GM18519 (cell line): ENCODE data around the gene FADD.
"Not testable (repeated sequence)": the region's sequence is repeated elsewhere in the genome, so short reads cannot be mapped to it uniquely, and the experiment has no call there.

ENCODE experiments used
- ATAC-seq: cut with Tn5 transposase; IDR thresholded peaks from one replicate; pipeline ENCODE4 v1.9.1; 2021; ENCODE audit warnings: mild to moderate bottlenecking, moderate library complexity; ENCODE audit not compliant: unreplicated experiment, low FRiP score

The FADD gene

DNA sequence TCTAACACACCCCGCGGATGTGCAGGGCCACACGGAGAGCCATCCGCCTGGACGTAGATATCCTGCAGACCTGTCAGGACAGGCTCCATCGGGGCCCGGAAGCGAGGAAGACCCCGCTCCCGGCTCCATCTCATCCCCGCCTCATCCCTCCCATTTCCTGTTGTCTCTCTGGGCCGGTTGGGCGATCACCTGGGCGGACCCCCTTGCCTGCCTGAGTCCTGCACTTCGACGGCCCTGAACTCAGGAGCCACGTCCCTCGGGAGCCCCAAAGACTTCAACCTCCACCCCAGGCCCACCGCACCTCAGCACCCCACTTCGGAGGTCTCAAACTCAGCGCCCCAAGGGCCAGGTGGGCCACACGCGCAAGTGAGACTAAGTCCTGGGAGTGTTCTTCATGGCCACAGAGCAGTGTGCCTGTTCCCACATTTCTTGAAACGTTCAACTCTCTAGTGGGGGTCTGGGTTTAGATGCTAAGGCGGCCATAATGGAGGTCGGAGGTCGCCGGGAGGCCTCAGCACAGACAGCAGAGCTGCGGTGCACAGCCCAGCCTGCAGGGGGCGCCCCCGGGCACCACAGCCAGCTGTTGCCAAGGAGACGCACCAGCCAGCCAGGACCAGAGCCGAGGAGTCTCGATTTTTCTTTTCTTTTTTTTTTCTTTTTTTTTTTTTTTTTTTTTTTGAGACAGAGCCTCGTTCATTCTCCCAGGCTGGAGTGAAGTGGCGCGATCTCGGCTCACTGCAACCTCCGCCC, 26.0 kb upstream of the FADD start:
- ATAC-seq, result no peak

DNA sequence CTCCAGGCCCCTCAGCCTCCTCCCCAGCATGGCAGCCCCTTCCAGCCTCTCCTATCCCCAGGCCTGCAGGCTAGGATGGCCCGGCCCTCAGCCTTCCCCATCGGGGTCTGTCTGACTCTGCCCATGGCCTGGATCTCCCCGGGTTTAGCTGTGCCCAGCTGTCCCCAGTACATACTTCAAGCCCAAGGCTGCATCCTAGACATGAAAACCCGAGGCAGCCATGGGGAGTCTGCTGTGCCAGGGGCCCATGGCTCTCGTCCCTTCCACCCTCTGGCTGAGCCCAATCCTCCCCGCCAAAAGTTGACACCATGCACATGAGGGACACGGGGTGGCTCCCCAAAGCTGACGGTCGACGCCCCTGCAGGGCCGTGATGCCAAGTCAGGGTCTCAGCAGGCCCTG, 22.2 kb upstream of the FADD start:
- no peak for ATAC-seq

DNA sequence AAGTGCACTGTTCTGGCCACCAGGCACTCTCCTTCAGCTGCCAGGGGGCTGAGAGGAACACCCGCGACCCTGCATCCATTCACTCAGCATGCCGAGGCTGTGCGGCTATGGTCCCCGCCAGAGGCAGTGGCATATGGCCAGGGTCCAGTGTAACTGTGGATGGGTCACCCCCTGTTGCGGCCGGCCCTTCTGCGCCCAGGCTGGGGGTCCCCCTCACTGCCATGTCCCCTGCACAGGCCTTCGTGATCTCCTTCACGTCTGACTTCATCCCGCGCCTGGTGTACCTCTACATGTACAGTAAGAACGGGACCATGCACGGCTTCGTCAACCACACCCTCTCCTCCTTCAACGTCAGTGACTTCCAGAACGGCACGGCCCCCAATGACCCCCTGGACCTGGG, 20.8 kb upstream of the FADD start:
- no peak for ATAC-seq

DNA sequence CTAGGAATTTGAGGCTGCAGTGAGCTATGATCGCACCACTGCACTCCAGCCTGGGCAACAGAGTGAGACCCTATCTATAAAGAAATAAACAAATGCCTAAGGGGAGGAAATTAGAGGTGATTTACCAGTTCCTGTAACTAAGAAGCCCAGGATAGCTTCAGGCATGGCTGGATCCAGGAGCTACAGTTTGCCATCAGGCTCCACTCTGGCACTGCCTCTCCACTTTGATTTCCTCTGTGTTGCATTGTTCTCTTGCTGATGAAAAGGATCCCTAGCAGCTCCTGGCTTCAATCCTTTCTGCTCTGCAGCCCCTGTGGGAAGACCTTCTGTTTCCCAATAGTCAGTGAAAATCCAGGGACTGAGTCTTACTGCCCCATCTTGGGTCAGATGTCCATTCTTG, 20.1 kb upstream of the FADD start:
- no peak for ATAC-seq

DNA sequence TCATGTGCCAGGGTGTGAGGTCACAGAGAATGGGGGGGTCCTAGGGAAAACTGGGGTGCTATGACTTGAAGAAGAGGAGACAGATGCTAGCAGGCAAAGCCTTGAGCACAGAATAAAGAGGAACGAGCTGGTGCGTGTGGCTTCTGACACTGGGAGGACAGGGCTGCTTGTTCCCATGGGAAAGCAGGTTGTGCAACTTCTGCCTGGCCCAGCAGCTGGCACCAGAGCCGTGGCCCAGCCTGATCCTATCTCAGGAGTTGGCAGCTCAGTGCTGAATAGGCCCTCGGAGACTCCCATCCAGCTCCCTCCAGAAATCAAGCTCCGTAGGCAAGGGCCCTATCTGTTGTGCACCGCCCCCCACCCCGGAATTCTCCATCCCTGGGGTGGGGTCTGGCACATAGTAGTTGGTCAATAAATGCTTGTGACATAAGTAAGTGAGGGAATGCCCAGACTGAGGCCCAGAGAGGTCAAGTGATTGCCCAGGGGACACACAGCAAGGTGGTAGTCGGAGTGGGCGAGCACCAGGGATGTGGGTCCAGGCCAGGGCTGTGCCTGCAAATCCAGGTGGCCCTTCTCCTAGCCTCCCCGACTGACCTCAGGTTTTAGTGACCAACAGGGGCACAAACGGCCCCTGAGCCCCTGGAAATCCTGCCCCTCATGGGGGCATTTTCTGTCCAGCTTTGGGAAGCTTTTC, 19.5 kb upstream of the FADD start:
- ATAC-seq, result no peak

DNA sequence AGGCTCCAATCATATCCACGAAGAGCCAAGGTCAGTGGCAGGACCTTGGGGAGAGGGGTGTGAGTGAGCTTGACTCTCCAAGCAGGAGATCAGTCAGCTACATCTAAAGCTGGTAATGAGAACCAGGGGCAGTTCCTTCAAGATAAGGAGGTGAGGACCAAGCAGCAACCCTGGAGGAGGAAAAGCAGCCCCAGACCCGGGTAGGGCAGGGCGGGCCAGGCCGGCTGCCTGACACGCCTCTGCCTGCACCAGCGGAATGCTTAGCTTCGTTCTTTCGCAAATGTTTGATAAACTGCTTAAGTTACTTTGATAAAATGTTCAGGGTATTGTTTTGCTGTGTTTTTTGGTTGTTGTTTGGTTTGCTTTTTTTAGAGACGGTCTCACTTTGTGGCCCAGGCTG, 18.7 kb upstream of the FADD start:
- ATAC-seq, result no peak

DNA sequence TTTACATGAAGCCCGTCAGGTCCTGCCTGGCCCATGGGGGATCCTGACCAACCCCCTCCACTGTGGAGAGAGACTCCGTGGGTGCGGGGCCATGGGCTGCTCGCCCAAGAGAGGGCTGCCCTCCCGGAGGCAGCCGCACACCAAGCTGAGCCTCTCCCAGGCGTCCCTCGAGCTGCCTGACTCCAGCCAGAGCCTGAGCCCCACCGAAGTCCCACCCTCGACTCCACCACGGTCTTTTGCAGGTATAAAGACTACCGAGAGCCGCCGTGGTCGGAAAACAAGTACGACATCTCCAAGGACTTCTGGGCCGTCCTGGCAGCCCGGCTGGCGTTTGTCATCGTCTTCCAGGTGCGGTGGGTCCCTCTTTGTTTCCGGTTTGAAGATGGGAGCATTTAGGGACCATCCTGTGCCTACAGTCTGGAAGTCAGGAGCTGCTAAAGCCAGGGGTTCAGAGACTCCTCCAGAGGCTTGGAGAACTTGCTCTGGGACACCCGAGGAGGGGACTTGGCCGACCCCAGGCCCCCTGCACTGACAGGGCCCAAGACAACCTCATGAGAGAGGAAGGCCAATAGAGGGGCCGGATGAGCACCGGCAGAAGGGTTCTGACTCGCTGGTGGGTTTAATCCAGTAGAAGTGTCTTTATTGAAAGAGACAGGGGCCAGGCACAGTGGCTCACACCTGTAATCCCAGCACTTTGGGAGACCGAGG, 17.6 kb upstream of the FADD start:
- ATAC-seq, result no peak

DNA sequence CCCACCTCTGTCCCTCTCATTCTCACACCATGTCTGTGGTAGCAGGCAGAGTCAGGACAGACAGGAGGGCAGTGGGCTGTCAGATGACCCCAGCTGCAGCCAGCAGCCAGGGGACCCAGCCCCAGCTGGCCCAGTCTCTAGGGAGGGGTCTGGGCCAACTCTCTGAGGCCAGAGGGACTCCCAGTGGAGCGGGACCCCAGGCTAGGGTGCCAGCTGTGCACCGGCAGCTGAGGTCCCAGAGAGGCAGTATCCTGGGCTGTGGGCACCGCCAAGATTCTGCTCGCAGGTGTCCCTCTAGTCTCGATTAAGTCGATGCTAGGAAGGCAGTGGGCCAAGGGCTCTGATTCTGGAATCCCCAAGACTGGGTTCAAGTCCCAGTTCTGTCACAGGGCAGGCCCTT, 16.7 kb upstream of the FADD start:
- ATAC-seq, result no peak

DNA sequence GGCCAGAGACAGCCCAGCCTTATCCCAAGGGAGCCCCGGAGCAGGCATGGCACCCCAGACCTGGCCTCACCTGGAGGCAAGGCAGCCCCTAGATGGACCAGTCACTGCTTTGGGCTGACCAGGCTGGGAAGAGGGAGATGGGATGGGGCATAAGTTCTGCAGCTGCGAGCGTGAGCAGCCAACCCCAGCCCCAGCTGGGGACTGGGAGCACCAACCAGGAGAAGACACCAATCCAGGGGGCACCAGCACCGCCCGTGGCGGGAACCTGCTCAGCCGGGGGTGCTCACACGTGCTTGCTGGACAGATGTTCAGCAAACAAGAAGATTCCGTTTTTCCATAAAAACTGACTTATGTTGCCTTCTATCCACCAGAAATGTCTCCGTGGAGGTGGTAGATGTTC, 16.2 kb upstream of the FADD start:
- no peak for ATAC-seq

DNA sequence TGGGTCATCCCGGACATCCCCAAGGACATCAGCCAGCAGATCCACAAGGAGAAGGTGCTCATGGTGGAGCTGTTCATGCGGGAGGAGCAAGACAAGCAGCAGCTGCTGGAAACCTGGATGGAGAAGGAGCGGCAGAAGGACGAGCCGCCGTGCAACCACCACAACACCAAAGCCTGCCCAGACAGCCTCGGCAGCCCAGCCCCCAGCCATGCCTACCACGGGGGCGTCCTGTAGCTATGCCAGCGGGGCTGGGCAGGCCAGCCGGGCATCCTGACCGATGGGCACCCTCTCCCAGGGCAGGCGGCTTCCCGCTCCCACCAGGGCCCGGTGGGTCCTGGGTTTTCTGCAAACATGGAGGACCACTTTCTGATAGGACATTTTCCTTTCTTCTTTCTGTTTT, 15.3 kb upstream of the FADD start:
- ATAC-seq, result no peak

DNA sequence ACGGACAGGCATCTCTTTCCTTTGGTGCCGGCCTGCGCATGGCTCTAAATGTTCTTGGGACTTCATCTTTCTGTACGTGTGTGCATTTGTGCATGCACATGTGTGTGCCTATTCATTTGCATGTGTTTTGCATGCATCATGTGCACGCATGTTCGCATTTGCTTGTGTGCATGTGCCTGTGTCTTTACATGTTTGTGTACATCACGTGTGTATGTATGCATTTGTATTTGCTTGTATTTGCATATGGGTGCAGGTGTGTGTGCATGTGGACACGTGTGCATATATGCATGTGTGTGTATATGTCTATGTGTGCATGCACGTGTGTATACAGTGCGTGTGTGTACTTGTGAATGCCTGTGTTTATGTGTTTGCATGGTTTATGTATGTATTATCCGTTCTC, 13.5 kb upstream of the FADD start:
- no peak for ATAC-seq

DNA sequence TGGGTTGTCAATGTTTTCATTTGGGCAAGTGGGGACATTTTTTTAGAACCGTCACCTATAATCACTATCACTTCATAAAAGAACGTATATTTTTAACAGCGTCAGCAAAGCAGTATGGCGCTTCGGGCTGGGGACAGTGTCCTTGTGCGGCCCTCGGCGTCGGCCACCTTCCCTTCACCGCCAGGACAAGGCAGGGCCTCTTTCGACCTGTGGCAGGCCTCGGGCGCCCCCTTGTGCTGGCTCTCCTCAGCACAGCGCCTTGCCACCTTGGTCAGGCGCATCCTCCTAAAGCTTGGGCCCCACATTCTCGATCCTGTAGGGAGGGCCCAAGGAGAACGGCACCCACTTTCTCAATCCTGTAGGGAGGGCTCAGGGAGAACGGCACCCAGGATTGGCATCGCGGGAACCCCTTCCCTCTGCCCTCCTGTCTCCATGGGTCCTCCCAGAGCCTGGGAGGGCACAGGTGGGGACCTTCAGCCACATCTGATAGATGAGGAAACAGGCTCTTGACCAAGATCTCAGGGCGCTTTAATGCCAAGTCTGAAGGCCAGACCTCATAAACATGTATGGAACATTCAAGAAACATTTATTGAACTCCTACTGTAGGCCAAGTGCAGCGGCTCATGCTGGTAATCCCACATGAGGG, 11.5 kb upstream of the FADD start:
- no peak for ATAC-seq

DNA sequence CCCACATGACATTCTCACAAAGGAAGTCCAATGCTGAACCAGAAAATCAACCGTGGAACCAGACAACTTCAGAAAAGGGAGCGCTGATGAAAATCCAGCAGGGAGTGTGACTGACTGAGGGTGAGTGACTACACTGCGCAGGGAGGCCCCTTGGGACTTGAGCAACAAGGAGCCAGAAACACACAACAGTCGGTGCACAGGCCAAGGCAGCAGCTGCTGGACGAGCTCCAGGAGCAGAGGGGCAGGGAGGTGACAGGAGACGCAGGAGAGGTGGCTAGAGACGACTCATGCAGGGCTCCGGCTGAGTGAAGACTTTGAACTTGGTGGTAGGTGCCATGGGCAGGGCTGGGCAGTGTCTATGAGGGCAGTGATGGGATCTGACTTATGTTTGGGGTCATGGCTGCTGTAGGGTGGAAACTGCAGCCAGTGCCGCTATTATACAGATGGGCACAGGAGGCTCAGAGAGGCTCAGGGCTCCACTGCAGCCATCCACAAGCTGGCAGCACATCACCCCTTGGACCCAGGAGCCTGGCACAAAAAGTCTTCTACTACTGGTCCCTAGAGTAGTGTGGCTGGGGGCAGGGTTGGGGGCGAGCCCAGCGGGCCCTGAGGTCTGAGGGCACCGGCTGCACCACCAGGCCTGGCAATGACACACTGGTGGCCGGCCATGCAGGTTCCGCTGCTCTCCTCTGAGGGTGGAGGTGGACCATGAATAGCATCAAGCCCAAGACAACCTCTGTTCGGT, 10.3 kb upstream of the FADD start:
- no peak for ATAC-seq

DNA sequence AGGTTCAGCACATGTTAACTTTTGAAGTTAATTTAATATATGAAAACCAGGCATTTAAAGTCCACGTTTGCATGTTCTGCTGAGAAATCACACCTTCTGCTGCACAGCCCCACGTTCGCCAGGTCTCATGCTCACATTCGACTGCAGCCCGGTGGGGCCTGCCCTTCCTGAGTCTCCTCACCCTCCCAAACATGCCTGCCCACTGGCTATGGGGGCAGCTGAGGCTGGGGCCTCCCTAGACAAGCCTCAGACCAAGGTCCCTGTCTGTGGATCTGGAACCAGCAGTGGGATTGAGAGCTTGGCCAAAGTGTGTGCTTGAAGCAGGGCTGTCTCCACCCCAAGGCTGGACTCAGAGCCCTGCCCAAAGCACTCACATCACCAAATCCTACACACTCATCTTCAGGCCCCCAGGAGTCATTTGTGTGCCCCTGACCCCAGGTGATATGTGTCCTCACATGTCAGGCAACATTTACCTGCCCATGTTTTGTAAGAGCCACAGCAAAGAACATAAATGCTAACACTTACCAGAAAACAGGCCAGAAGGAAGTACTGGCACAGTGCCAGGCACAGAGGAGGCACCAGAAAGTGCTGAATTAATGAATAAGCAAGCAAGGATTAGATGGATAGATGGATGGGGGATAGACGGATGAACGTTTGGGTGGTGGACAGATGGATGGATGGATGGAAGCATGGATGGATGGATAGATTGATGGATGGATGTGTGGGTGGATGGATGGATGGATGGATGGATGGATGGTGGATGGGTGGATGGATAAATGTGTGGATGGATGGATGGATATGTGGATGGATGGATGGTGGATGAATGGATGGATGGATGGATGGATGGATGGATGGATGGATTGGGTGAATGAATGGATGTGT, 9.4 kb upstream of the FADD start:
- ATAC-seq, result no peak

DNA sequence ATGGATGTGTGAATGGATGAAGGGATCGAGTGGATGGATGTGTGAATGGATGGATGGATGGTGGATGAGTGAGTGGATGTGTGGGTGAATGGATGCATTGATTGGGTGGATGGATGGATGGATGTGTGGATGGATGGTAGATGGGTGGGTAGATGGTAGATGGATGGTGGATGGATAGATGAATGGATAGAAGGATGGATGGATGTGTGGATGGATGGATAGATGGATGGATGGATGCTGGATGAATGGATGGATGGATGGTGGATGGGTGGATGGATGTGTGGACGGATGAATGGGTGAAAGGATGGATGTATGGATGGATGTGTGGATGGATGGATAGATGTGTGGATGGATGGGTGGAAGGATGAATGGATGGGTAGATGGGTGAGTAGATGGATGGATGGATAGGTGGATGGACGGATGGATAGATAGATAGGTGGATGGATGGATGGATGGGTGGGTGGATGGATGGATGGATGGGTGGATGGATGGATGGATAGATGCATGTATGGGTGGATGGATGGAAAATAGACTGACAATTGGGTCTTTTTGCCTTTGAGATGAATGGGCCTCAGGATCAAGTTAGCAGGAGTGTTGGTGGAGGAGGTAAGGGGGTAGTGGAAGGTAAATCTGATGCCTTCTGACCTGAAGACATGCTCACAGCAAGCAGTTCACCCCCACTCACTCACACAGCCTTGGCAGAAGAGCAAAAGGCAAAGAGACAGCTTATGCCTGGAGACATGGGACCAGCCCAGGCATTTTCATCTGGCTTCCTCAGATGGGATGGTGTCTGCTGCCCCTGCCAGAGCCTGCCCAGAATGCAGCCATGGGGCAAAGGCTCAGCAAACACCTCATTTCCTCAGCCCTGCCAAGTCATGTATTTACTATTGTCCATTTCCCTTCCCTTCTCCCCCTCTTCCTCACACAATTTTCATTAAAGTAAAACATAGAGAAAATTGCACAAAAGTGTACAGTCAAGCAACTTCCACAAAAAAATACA, 8.0 kb upstream of the FADD start:
- ATAC-seq, result no peak

DNA sequence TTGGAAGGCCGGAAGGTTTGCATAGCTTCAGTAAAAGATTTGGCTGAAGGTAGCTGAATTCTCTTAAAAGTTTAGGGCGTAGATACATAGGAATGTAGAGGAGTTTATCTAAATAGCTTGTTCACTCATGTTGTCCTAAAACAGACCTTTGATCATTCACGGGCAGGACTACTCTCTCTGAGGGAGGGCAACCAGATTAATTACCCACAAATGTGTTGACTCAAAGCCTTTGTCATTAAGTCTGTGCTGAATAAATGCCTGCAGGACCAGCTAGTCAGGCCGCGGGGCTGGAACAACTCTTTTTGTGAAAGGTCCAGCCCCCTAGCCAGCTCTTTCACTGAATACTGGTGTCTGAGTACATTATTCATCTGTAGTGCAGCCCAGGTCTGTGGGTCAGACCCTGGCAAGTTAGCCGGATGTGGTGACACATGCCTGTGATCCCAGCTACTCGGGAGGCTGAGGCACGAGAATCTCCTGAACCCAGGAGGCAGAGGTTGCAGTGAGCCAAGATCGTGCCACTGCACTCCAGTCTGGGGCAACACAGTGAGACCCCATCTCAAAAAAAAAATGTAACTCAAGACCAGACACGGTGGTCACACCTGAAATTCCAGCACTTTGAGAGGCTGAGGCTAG, 2.8 kb upstream of the FADD start:
- ATAC-seq, result no peak

DNA sequence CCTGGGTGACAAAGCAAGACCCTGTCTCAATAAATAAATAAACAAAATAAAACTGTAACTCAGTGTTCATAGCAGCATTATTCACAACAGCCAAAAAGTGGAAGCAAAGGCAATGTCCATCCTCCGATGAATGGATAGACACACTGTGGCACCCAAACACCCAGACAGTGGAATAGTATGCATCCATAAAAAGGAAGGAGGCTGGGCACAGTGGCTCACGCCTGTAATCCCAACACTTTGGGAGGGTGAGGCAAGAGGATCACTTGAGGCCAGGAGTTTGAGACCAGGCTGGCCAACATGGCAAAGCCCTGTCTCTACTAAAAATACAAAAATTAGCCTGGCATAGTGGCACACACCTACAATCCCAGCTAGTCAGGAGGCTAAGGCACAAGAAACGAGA, 2.0 kb upstream of the FADD start:
- not testable (repeated sequence) for ATAC-seq
